Stimulated activated CD8-positive, alpha-beta memory T cell treated with anti-CD3 and anti-CD28 coated beads, Interleukin-15, amount 100 ng/mL, for 4 hours (primary cell): ENCODE data around the gene TMEFF1.
"Not testable (repeated sequence)": the region's sequence is repeated elsewhere in the genome, so short reads cannot be mapped to it uniquely, and the experiment has no call there.

ENCODE experiments used
- DNase-seq, 2 donors: peaks; one replicate each; pipeline ENCODE4 v3.0.0-alpha.2; 2020; ENCODE audit warnings: low read depth in 2 of 2

The TMEFF1 gene

GRCh38 chr9:100489836-100490235, 16.9 kb downstream of the TMEFF1 start:
- DNase-seq, result no peak

- no peak for DNase-seq
Measured at GRCh38 chr9:100492952-100493351, 20.0 kb downstream of the TMEFF1 start.

GRCh38 chr9:100498592-100498991, 25.6 kb downstream of the TMEFF1 start:
- no peak for DNase-seq

DNA sequence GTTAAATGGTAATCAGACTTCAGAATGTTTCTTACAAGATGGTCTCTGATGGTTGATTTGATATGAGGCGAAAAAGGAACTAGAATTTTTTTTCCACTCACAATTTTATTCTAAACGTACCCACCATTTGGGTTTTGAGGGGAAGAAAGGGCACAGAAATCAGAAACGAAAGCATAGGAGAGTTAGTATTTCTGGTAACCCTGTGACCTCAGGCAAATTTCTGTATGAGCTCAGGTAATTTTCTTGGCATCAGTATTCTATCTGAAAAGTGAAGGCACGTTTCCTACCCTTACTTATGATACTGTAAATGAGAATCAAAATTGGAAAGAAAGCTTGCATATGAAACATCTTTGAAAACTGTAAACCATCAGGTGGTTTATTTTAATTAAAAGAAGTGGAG, 26.5 kb downstream of the TMEFF1 start:
- DNase-seq, result no peak

DNA sequence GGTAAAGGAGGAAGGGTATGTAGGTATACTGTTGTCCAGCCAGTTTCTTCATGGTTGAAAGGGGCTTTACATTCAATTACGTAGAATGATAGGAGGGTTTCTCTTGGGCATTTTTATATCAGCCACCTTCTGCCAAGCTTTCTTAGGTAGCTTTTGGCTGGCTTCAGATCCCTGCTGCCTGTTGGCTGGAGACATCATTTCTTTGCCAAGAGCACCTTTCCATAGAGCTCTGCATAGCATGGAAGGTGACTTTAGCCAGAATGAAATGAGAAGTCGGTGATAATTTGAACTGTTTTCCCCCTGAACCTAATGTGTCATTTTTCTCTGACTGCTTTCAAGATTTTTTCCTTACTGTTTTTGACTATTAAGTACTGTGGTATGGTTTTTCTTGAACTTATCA, 26.9 kb downstream of the TMEFF1 start:
- DNase-seq, result no peak

- peak in 1 of 2 donors; percentile 14 for DNase-seq
Measured at GRCh38 chr9:100505564-100506159, 32.7 kb downstream of the TMEFF1 start.

GRCh38 chr9:100507350-100507749, 34.4 kb downstream of the TMEFF1 start:
- DNase-seq, result not testable (repeated sequence)

DNA sequence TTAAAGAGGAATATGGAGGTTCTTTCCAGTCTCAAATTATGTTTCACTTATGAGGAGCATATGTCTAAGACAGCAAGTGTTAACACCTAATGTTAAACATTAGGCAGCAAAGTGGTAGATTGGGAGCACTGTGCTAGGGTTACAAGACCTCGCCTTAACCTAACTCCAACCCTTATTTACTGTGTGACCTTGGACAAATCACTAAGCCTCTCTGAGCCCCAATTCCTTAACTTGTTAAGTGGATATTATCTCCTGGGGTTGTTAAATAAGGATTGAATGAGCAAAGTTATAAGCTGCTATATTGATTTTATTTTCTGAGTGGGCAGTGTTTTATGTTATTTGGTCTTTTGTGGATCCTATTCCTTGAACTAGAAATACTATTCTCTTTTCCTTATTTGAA, 38.3 kb downstream of the TMEFF1 start:
- no peak for DNase-seq

DNA sequence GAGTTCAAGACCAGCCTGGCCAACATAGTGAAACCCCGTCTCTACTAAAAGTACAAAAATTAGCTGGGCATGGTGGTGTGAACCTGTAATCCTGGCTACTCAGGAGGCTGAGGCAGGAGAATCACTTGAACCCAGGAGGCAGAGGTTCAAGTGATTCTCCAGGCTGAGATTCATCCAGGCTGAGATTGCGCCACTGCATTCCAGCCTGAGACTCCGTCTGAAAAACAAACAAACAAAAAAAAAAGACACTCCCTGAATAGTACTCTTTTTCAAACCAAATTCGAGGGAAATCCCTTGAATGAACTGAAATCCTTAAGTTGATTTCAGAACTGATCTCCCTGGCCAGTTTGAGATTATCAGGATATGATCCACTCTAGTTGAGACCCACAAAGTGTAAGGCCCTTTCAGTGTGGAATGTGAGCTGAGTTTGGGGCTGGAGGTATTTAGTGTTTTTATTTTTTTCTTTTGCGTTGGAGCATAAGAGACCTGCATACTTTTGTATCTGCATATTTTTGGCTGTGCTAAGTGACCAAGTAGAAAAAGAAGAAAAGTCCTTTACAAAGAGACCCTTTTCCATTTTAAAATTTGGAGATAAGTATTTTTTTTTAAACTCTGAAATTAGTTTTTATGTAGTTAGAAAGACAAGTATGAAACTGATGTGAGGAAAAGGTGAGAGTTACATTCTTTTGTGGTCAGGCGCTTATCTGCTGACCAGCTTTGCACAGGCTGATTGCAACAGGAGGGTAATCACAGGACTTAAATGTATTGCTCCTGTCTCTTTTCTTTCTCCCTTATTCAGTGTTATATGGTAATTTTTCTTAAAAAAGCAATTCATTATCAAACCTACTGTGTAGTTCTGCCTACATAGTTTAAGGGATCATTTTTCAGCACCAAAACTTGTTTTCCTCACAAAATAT, 42.9 kb downstream of the TMEFF1 start:
- DNase-seq, result no peak

DNA sequence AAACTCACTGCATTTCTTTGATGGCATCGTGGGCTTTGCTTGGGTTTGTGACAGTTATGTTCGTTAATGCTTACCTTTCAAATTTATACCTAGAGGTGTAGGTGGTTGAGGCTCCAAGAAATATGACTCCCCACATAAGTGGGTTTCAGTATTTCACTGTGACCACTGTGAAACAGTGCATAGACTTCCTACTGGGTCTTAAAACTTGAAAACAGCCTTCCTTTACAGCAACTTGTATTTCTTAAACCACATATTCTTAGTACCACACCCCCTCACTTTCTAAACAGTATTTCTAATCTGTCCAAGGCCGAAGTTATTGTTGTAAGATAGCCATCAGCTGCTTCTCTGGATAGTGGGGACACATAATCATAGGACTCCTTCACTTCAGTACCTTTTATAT, 48.3 kb downstream of the TMEFF1 start:
- DNase-seq, result no peak

DNA sequence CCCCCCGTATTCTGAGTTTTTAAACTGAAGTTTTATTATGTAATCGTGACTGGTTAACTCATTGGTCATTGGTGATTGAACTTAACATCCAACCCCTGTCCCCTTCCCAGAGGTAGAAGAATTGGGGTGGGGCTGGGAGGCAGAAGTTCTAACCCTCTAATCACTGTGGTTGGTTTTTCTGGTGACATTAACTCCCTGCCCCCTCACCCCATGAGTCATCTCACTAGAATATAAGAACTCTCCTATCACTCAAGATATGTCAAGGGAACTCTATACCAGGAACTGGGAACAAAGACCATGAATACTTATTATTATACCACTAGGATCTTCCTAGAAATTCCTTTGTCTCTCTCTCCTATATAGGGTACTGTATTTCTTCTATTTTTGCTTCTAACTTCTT, 52.6 kb downstream of the TMEFF1 start:
- DNase-seq, result no peak

- DNase-seq, result not testable (repeated sequence)
Measured at GRCh38 chr9:100527180-100527794, 54.3 kb downstream of the TMEFF1 start.

- no peak for DNase-seq
Measured at GRCh38 chr9:100534401-100534800, 61.5 kb downstream of the TMEFF1 start.

GRCh38 chr9:100540327-100540726, 67.4 kb downstream of the TMEFF1 start:
- DNase-seq, result no peak

DNA sequence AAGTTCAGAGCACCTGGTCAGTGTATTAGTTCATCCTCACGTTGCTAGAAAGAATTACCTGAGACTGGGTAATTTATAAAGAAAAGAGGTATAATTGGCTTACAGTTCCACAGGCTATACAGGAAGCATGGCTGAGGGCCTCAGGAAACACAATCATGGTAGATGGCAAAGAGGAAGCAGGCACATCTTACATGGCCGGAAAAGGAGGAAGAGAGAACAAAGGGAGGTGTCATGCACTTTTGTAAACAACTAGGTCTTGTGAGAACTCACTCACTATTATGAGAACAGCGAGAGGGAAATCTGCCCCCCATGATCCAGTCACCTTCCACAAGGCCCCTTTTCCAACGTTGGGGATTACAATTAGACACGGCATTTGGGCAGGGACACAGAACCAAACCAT, 76.1 kb downstream of the TMEFF1 start:
- DNase-seq, result no peak

DNA sequence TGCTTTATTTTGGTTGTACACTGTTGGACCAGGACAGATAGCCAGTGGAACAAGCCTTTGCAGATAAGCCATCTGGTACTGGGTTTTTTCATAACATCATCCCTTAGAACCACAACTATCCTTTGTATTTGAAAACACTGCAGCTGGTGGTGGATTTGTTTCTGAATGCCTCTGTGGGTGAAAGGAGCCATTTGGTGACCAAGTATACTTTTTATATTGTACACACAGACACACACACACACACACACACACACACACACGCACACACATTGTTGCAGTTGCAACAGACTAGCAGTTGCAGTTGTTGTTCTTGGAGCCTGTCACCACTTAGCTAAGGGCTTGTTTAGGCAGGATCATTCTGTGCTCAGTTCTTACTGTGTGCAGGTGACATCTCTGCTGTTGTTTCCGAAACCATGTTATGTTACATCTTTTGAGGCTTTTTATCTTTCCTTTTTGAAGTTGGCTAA, 82.0 kb downstream of the TMEFF1 start:
- DNase-seq, result no peak

DNA sequence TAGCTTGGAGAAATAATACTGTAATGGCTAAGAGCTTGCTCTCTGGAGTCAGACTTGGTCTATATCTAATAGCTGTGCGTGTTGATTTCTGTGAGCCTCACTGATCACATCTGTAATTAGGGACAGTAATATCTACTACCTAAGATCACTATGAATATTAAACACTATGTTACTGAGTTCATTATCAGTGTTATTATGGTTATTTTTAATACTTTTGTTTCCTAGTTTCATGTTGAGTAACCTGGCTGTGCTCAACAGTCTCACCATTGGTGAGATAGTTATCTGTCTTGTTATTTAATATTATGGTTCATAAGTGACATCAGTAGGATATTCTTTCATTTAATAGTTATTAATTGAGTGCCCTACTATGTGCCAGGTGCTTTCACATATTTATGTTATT, 82.5 kb downstream of the TMEFF1 start:
- DNase-seq, result no peak

DNA sequence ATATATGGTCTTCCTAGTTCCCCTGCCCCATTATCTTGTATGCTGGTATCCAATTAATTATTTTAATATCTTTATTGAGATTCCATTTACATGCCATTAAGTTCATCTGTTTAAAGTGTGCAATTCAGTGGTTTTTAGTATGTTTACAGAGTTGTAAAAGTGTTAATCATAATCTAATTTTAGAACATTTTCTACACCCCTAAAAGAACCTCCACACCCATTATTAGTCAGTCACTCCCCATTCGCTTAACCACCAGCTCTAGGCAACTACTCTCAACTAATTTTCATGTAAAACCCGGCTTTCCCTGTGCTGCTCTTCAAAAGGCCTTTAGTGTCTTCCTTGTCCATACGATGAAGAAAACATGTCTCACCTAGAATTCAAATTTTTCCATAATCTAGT, 84.1 kb downstream of the TMEFF1 start:
- DNase-seq, result no peak

DNA sequence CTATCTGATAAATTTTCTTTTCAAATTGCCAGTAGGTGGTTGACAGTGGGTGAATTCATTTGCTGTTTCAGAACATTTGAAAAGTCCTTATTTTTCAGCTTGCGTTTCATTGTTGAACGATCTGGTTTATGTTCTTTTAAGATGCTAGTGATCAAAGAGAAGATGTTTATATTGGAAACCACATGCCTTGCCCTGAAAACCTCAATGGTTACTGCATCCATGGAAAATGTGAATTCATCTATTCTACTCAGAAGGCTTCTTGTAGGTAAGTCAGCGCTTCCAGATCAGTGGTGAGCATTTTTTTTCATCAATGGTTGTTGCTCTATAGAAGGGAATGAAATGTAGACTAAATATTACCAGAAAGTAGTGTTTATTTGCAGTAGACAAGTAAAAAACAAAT, 88.3 kb downstream of the TMEFF1 start:
- no peak for DNase-seq

GRCh38 chr9:100567856-100568255, 94.9 kb downstream of the TMEFF1 start:
- DNase-seq, result no peak

DNA sequence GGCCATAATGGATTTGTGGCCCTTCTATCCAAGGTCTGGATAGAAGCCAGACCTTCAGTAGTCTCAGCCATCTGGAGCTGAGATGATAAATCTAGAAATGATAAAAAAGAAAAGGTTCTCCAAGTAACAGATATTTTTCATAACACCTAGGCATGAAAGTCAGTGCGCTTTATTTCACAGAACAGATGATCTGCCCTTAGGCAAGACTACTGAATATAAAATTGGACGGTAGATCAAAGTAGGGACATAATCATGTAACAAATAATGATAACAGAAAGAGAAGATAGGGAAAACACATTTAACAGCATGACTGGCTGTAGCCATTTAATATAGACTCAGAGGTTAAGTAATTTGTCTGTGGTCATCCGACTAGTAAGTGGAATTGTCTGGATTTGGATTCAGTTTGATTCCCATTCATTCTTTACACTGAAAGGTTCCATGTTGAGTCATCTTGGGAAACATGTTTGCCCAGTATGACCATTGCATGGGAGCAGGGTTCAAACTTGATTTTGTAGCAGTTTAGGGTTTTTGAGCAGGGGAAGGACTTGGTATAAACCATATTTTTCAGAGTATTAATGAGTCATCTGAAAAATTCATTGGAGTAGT, 100.8 kb downstream of the TMEFF1 start:
- no peak for DNase-seq

GRCh38 chr9:100575006-100575405, 102.1 kb downstream of the TMEFF1 start:
- no peak for DNase-seq
